Inflammatory macrophage treated with lipopolysaccharide for 4 hours (primary cell): ENCODE measurements around the gene CSNK1D.

ENCODE experiments used
- DNase-seq: peaks from one replicate; pipeline ENCODE4 v3.0.0-alpha.2; 2020

CSNK1D gene

GRCh38 chr17:82238472-82239201 lies 34.9 kb downstream of the CSNK1D start:
- peak; percentile 82 for DNase-seq

- DNase-seq, result no peak
Measured at GRCh38 chr17:82237746-82238471, 35.6 kb downstream of the CSNK1D start.

GRCh38 chr17:82237083-82237745 lies 36.3 kb downstream of the CSNK1D start:
- DNase-seq, result no peak

GRCh38 chr17:82236142-82236971 lies 37.1 kb downstream of the CSNK1D start:
- peak; percentile 48 for DNase-seq

- DNase-seq, result peak; percentile 57
Measured at GRCh38 chr17:82235775-82236141, 37.7 kb downstream of the CSNK1D start.

GRCh38 chr17:82235056-82235774 lies 38.3 kb downstream of the CSNK1D start:
- no peak for DNase-seq

- DNase-seq, result no peak
Measured at GRCh38 chr17:82234211-82235055, 39.1 kb downstream of the CSNK1D start.

GRCh38 chr17:82232876-82233785 lies 40.4 kb downstream of the CSNK1D start:
- DNase-seq, result no peak

- DNase-seq, result no peak
Measured at GRCh38 chr17:82232322-82232820, 41.1 kb downstream of the CSNK1D start.

- DNase-seq, result peak; percentile 85
Measured at GRCh38 chr17:82231562-82232321, 41.8 kb downstream of the CSNK1D start.

- no peak for DNase-seq
Measured at GRCh38 chr17:82231312-82231561, 42.3 kb downstream of the CSNK1D start.

GRCh38 chr17:82230609-82231311 lies 42.7 kb downstream of the CSNK1D start:
- DNase-seq, result peak; percentile 84

- DNase-seq, result no peak
Measured at GRCh38 chr17:82229698-82230608, 43.5 kb downstream of the CSNK1D start.

- DNase-seq, result peak; percentile 81
Measured at GRCh38 chr17:82228842-82229697, 44.4 kb downstream of the CSNK1D start, which contains the start of gene SLC16A3. Gene SLC16A3 (plus strand): TSS chr17:82229042. CDS start chr17:82236009, 6,967 bp downstream.

- DNase-seq, result peak; percentile 64
Measured at GRCh38 chr17:82228278-82228841, 45.1 kb downstream of the CSNK1D start.

- no peak for DNase-seq
Measured at GRCh38 chr17:82227629-82228277, 45.7 kb downstream of the CSNK1D start.
